ENCODE results near the gene ROMO1.

DNA sequence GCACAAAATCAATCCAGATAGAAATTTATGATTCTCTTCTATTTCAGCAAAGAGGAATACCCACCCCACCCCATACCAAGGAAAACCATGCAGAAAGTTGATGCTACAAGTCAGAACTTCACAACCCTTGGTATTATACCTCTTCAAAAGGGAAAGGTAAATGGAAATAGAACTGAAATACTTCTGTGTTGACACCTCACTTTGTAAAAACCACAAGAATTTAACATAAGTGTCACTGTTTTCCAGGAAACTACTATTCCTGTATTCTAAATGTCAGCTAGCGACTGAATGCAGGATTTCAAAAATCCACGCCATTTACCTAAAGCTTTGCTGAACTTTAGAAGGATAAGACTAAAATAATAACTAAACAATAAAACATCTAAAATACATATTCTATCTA lies 38.2 kb upstream of the ROMO1 start:
- TF ChIP-seq SP1 (IDR thresholded peaks at IDR 0.05; ENCODE audit: low read depth, low read length) (no peak), ZZZ3 (IDR thresholded peaks at IDR 0.05; ENCODE audit: control insufficient read depth, insufficient read length, low read depth) (no peak), CEBPB (IDR thresholded peaks at IDR 0.05; ENCODE audit: borderline replicate concordance in 1 of 2, low read depth in 2 of 2, low read length in 2 of 2) (no peak)
- TF ChIP-seq, protein P1, sequence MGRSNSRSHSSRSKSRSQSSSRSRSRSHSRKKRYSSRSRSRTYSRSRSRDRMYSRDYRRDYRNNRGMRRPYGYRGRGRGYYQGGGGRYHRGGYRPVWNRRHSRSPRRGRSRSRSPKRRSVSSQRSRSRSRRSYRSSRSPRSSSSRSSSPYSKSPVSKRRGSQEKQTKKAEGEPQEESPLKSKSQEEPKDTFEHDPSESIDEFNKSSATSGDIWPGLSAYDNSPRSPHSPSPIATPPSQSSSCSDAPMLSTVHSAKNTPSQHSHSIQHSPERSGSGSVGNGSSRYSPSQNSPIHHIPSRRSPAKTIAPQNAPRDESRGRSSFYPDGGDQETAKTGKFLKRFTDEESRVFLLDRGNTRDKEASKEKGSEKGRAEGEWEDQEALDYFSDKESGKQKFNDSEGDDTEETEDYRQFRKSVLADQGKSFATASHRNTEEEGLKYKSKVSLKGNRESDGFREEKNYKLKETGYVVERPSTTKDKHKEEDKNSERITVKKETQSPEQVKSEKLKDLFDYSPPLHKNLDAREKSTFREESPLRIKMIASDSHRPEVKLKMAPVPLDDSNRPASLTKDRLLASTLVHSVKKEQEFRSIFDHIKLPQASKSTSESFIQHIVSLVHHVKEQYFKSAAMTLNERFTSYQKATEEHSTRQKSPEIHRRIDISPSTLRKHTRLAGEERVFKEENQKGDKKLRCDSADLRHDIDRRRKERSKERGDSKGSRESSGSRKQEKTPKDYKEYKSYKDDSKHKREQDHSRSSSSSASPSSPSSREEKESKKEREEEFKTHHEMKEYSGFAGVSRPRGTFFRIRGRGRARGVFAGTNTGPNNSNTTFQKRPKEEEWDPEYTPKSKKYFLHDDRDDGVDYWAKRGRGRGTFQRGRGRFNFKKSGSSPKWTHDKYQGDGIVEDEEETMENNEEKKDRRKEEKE (IDR thresholded peaks at IDR 0.05) = no peak
- TF ChIP-seq, protein P2, sequence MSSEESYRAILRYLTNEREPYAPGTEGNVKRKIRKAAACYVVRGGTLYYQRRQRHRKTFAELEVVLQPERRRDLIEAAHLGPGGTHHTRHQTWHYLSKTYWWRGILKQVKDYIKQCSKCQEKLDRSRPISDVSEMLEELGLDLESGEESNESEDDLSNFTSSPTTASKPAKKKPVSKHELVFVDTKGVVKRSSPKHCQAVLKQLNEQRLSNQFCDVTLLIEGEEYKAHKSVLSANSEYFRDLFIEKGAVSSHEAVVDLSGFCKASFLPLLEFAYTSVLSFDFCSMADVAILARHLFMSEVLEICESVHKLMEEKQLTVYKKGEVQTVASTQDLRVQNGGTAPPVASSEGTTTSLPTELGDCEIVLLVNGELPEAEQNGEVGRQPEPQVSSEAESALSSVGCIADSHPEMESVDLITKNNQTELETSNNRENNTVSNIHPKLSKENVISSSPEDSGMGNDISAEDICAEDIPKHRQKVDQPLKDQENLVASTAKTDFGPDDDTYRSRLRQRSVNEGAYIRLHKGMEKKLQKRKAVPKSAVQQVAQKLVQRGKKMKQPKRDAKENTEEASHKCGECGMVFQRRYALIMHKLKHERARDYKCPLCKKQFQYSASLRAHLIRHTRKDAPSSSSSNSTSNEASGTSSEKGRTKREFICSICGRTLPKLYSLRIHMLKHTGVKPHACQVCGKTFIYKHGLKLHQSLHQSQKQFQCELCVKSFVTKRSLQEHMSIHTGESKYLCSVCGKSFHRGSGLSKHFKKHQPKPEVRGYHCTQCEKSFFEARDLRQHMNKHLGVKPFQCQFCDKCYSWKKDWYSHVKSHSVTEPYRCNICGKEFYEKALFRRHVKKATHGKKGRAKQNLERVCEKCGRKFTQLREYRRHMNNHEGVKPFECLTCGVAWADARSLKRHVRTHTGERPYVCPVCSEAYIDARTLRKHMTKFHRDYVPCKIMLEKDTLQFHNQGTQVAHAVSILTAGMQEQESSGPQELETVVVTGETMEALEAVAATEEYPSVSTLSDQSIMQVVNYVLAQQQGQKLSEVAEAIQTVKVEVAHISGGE (CRISPR knock-in tag; IDR thresholded peaks at IDR 0.05) = no peak

Data from GM12878 (cell line).